IPS-11a (cell line): ENCODE measurements around the gene CCDC54.

ENCODE experiments used
- H3K4me3 ChIP-seq: one replicate; pipeline ENCODE4 v1.5.1; 2013; ENCODE audit warnings: low read depth, low read length, control low read depth

CCDC54 gene

DNA sequence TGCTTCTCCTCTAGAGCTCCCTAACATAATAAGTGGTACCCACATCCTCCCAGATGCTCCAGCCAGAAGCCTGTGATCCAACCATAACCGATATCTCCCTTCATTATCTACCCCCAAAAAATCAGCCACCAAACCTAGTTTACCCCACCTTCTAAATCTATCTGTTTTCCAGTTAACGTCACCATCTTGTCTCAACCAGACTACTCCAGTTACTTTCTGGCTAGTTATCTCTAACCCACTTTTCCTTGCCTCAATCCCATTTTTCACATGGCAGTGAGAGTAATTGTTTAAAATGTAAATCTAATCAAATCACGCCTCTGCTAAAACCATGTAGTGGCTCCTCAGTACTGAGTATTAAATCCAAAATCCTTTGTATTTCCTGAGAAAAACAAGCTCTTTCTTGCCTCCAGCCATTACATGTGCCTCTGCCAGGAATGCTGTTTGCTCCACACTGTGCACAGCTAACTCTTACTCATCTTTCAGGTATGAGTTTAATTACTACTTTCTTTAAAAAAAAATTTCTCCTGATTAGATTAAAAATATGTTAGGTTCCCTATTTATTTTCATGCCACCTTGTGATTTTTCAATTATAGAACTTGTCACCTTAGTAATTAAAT lies 15.4 kb downstream of the CCDC54 start:
- no peak overlapping the region for H3K4me3 ChIP-seq

GRCh38 chr3:107394502-107394901 lies 17.3 kb downstream of the CCDC54 start:
- H3K4me3 ChIP-seq: no peak overlapping the region

GRCh38 chr3:107395066-107395465 lies 17.8 kb downstream of the CCDC54 start:
- H3K4me3 ChIP-seq: no peak overlapping the region

GRCh38 chr3:107401301-107401700 lies 24.1 kb downstream of the CCDC54 start:
- no peak overlapping the region for H3K4me3 ChIP-seq

DNA sequence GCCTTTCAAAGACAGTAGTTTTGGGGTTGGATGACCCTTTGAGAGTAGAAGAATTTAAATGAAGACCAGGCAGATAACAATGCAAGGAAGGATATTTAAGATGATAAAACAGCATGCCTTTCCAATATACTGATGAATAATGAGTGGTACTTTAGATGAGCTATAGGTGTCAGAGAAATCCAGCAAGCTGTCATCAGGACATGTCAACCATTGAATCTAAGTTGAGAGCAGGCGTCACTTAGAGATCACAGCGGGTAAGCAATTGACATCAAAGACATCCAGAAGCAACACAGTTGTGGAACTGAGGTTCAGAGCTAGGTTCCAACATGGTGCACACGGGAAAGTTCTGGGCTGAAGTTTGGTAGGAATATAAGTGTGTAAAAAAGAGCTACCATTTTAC lies 25.0 kb downstream of the CCDC54 start:
- no peak overlapping the region for H3K4me3 ChIP-seq

DNA sequence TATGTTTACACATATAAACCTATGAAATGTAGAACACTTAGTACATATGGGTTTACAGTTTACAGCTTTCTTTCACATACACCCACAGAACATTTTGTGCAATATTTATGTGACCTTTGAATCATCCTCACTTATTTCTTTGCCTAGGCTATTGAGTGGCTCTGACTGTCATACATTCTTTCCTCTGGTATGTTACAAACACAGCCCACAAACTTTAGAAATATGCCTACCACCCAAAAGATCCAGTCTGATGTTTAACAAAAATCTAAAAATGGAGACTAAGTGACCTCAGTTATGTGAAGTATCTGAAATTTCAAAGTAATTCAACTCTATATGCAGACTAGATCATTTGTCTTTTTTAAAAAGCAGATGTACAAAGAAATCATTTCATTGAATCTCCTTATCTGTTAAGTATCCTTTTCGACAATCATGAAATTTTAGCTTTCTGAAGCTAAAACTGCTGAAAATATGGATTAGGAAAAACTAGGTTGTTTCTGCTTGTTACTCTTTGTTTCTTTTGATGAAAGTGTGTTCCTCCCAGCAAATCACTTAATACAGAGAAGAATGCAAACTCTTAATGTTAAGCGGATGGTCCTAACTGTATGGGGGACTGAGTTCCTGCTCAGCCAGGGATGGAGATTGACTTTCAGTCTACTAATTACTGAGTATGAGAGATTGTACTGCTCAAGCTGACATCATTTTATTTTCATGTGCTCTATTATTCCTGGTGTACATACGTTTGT lies 27.7 kb downstream of the CCDC54 start:
- no peak overlapping the region for H3K4me3 ChIP-seq

GRCh38 chr3:107407355-107407754 lies 30.1 kb downstream of the CCDC54 start:
- H3K4me3 ChIP-seq: no peak overlapping the region

DNA sequence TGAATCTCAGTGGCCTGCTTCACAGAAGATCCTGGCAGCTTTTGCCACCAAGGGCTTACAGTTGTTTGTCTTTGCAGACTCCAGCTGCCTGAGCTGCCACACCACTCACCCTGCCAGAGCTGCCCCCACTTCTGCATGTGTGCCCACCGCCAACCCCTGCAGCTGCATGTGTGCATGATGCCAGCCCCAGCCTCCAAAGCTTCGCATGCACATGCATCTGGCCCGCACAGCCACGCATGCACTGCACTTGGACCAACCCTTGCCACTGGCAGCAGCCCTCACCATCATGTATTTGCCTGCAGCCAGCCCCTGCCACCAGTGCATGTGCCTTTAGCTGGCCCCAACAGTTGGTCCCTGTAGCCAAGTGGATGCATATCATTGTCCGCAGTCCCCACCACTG lies 31.3 kb downstream of the CCDC54 start:
- H3K4me3 ChIP-seq: no peak overlapping the region

DNA sequence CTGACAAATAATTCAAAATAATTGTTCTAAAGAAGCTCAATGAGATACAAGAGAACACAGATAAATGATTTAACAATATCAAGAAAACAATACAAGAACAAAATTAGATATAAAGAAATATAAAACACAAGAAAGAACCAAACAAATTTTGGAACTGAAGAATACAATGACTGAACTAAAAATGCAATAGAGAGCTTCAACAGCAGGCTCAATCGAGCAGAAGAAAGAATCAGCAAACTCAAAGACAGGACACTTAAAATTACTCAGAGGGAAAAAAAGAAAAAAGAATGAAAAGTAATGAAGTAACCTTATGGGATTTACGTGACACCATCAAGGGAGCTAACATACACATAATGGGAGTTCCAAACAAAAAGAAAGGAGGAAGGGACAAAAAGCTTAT lies 32.1 kb downstream of the CCDC54 start:
- H3K4me3 ChIP-seq: no peak overlapping the region

- no peak overlapping the region for H3K4me3 ChIP-seq
Observed at GRCh38 chr3:107410606-107411005, 33.4 kb downstream of the CCDC54 start.

DNA sequence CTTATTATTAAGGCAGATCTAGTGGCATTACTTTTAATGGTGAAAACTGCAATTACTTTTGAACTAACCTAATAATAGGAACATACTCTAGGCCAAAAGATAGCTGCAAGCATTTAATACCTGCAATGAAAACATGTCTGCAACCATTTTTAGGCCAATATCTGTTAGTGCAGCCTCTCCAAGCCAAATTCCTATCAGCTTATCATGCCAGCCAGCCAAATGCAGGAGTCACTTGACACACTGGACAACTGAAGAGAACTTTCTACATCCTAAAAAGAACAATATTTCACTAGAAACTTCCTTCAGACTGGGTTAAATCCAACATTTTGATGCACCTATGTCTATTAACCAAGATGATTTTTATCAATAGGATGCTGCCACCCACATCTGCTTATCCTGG lies 33.8 kb downstream of the CCDC54 start:
- H3K4me3 ChIP-seq: no peak overlapping the region

DNA sequence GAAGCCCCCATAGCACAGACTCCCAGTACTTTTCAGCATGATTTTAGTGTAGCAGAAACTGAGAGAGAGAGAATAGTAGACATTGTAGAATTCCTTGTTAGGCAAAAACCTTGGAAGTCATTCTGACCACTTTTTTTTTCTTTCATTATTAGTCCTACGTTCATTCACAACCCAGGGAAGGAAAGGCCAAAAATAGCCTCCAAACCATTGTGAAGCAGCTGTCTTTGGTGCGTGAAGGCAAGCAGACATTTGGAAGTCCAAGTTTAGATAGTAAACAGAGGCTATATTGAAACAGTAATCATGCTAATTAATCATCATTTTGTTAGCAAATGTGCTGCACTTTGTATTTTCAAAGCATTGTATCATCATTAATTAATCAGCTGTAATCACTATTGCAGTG lies 34.5 kb downstream of the CCDC54 start:
- no peak overlapping the region for H3K4me3 ChIP-seq

DNA sequence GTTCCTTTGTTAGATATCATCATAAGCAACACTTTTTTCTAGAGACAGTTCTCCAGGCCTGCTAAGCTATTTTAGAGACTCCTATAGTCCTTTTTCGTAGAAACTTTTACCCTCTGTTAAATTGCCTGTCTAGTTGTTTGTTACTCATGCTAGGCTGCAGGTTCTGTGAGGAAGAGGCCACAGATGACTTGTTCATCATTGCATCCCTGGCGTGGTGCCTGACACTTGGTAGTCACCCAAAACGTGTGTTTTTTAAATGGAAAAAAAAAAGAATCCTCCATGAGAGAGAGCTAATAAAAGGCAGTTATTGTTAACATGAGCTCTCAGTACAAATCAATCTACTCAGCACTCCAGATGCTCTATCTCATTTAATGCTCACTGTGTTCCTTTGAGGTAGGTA lies 35.1 kb downstream of the CCDC54 start:
- no peak overlapping the region for H3K4me3 ChIP-seq

DNA sequence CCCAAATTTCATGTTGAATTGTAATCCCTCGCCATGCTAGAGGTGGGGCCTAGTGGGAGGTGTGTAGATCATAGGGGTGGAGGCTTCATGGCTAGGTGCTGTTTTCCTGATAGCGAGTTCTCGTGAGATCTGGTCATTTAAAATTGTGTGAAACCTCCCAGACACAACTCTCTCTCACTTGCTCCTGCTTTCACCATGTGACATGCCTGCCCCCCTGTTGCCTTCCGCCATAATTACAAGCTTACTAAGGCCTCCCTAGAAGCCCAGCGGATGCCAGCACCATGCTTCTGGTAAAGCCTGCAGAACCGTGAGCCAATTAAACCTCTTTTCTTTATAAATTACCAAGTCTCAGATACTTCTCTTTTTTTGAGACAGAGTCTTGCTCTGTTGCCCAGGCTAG lies 36.0 kb downstream of the CCDC54 start:
- H3K4me3 ChIP-seq: no peak overlapping the region

DNA sequence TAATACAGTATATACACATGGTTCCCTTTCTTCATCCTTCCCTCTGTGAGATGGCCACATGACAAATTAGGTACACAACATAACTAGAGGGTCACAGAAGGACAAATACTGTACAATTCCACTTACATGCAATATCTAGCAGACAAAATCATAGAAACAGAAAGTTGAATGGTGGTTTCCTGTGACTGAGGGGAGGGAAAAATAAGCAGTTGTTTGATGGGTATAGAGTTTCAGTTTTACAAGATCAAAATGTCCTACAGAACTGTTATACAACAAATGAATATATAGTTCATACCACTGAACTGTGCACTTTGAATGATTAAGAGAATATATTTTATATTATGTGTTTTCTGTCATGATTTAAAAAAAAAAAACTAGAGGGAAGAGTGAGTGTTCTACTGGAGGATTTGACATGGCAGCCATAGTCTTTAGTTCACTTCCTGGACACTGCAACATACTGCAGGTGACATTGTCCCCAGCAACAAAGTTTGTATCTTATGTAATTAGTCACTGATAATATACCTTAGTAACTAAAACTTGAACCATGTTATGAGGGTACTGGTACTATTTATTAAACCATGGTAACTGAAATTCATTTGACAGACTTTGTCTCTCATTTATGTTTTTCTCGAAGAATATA lies 37.2 kb downstream of the CCDC54 start:
- H3K4me3 ChIP-seq: no peak overlapping the region

DNA sequence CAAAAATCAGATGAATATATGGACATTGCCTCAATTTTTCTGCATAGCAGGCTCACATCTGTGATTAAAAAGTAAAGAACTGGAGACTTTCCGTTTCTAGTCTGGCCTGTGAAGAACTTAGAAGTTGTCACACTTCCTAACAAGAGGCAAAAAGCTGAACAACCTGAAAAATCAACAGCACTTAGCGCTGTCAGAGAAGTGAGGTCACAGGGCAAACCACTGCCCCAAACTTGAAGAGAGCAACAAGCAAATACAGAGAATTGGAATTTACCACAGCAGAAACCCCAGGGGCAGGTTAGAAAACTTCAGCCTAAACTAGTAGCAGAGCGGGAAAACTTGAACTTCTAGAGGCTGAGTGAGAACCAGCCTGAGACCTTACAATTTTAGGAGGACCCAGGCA lies 38.9 kb downstream of the CCDC54 start:
- H3K4me3 ChIP-seq: no peak overlapping the region

DNA sequence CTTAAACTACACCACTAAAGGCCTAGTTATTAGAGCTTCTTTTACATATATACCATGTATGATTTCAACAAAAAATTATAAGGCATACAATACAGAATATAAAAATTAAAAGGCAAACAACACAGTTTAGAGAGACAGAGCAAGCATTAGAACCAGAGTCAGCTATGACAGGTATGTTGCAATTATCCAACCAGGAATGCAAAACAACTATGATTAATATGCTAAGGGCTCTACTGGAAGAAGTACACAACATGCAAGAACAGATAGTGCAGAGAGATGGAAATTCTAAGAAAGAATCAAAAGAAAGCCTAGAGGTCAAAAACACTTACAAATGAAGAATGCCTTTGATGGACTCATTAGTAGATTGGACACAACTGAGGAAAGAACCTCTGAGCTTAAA lies 39.6 kb downstream of the CCDC54 start:
- no peak overlapping the region for H3K4me3 ChIP-seq

DNA sequence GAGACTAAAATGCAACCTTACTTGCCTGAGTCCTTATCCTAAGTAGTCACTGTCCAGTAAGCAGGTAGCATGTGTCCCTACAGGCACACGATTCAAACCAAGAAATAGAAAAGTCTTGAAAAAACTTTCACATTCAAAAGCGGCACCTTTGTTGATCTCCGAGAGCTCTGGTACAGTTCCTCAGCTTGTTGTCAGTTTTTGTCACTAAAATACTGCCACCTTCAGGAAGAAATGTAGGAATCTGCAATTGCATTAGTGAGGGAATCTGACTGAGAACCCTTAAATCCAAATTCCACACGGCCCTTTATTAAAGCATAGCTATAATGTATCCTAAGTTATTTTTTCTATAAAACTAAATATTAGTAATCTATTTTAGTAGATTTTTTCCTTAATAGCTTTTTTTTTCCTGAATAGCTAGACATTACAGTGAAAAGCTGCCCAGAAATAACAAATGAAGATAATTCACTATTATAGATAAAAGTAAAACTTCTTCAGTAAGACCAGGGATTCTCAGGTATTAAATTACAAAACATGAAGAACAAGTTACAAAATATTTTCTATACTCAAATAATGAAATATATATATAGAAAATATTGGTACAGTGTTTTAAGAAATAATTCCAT lies 44.0 kb downstream of the CCDC54 start:
- H3K4me3 ChIP-seq: no peak overlapping the region

- no peak overlapping the region for H3K4me3 ChIP-seq
Observed at GRCh38 chr3:107421881-107422280, 44.6 kb downstream of the CCDC54 start.

DNA sequence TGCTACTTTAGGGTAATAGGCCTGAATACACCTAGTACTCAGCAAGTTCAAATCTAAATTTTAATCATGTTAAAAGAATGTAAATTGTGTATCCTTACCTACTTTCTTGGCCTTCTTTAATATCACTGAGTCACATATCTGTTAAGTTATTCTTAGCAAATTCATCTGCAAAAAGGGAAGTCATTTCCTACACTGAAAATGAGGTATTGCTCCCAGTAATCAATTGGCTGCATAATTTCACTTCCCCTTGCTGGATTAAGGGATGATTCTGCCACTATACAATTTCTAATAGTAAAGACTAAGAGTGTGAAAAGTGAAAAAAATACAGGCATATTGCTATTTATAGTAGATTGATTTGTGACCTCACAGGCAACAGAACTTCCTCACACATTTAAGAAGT lies 47.8 kb downstream of the CCDC54 start:
- H3K4me3 ChIP-seq: no peak overlapping the region

GRCh38 chr3:107426223-107426622 lies 49.0 kb downstream of the CCDC54 start:
- H3K4me3 ChIP-seq: no peak overlapping the region
